Measurements from ENCODE around the gene TLCD1.
A peak's percentile ranks its signal among the peaks of the same experiment; 100 is the strongest.
"Not testable (repeated sequence)": the region's sequence is repeated elsewhere in the genome, so short reads cannot be mapped to it uniquely, and the experiment has no call there.

The TLCD1 gene

GRCh38 chr17:28747801-28748750, 22.0 kb upstream of the TLCD1 start:
- H3K27ac ChIP-seq: peak overlapping the region; percentile 99
- no peak for DNase-seq (ENCODE audit: low read depth, low spot score)

- H3K27ac ChIP-seq: peak overlapping the region; percentile 99
- no peak for DNase-seq (ENCODE audit: low read depth, low spot score)
Measured at GRCh38 chr17:28747051-28747691, 21.1 kb upstream of the TLCD1 start.

- no peak for DNase-seq (ENCODE audit: low read depth, low spot score)
Measured at GRCh38 chr17:28746611-28747050, 20.6 kb upstream of the TLCD1 start.

GRCh38 chr17:28745786-28746411, 19.9 kb upstream of the TLCD1 start:
- DNase-seq (ENCODE audit: low read depth, low spot score): peak; percentile 79
- peak overlapping the region; percentile 99 for H3K27ac ChIP-seq

More at GRCh38 chr17:28746611-28747050, 20.6 kb upstream of the TLCD1 start:
- peak overlapping the region; percentile 99 for H3K27ac ChIP-seq

GRCh38 chr17:28744972-28745785, 19.1 kb upstream of the TLCD1 start:
- no peak for DNase-seq (ENCODE audit: low read depth, low spot score)
- peak overlapping the region; percentile 99 for H3K27ac ChIP-seq

GRCh38 chr17:28744104-28744971, 18.3 kb upstream of the TLCD1 start:
- peak overlapping the region; percentile 99 for H3K27ac ChIP-seq
- DNase-seq (ENCODE audit: low read depth, low spot score): no peak

GRCh38 chr17:28743243-28744103, 17.4 kb upstream of the TLCD1 start, which contains the start of gene TRAF4:
Gene TRAF4 (plus strand): TSS chr17:28744011. CDS start chr17:28744113, 102 bp downstream.
- DNase-seq (ENCODE audit: low read depth, low spot score): no peak
- H3K27ac ChIP-seq: peak within 1 kb of the TSS; percentile 99

- DNase-seq (ENCODE audit: low read depth, low spot score): no peak
- no peak overlapping the region for H3K27ac ChIP-seq
Measured at GRCh38 chr17:28741358-28742349, 15.6 kb upstream of the TLCD1 start.

- DNase-seq (ENCODE audit: low read depth, low spot score): no peak
- no peak overlapping the region for H3K27ac ChIP-seq
Measured at GRCh38 chr17:28740406-28741357, 14.6 kb upstream of the TLCD1 start.

GRCh38 chr17:28738680-28739384, 12.8 kb upstream of the TLCD1 start:
- no peak overlapping the region for H3K27ac ChIP-seq
- DNase-seq (ENCODE audit: low read depth, low spot score): no peak

- H3K27ac ChIP-seq: no peak overlapping the region
- no peak for DNase-seq (ENCODE audit: low read depth, low spot score)
Measured at GRCh38 chr17:28737770-28738679, 12.0 kb upstream of the TLCD1 start.

- H3K27ac ChIP-seq: no peak overlapping the region
- DNase-seq (ENCODE audit: low read depth, low spot score): no peak
Measured at GRCh38 chr17:28737316-28737715, 11.3 kb upstream of the TLCD1 start.

- H3K27ac ChIP-seq; DNase-seq (ENCODE audit: low read depth, low spot score): not testable (repeated sequence)
Measured at GRCh38 chr17:28735913-28736769, 10.1 kb upstream of the TLCD1 start.
